Caco-2 (cell line): Measurements from ENCODE around the gene DNLZ. TPM values are rescaled to one million over a fixed set of nuclear protein-coding genes. Genes with fewer than 3 reads are reported as not detected.

Experiments used
- BruUV-seq: library from RNA; stranded (reverse); fragments of 400-500 nt; replicated peaks from 2 replicates; lab custom pipeline; 2021; lab: Mats Ljungman, UMichigan
- CTCF ChIA-PET: fragments of 300-600 bp; sonication (Branson Sonifier 250); formaldehyde crosslinking; loops from one replicate; lab custom pipeline; 2022; ENCODE audit warnings: antibody characterized with exemption; lab: Charles Lee
- POLR2A ChIA-PET: fragments of 300-600 bp; sonication (Branson Sonifier 250); formaldehyde crosslinking; loops from one replicate; lab custom pipeline; 2022; ENCODE audit warnings: antibody characterized with exemption; lab: Charles Lee
- DNase-seq, 2 experiments: peaks; one replicate each; pipeline versions ENCODE4 v3.0.0 to v3.0.0-alpha.2; 2020 to 2022
- H3K27me3 ChIP-seq: replicated peaks from 2 replicates; pipeline ENCODE4 v1.6.0; 2011; ENCODE audit warnings: low read length; ENCODE audit not compliant: control insufficient read depth, insufficient read depth
- H3K36me3 ChIP-seq: 2 replicates; pipeline ENCODE4 v1.5.1; 2011; ENCODE audit warnings: low read length; ENCODE audit not compliant: control insufficient read depth, insufficient read depth
- H3K4me1 ChIP-seq: fragments of 250-450 bp; sonication (Bioruptor Pico); 2 replicates; pipeline ENCODE4 v1.5.1; 2020; ENCODE audit warnings: mild to moderate bottlenecking
- H3K4me3 ChIP-seq: 2 replicates; pipeline ENCODE4 v1.5.1; 2011; ENCODE audit warnings: low read depth, mild to moderate bottlenecking, control low read depth, low read length
- H3K9me3 ChIP-seq: fragments of 250-450 bp; sonication (Bioruptor Pico); 2 replicates; pipeline ENCODE4 v1.5.1; 2020; ENCODE audit warnings: mild to moderate bottlenecking, moderate library complexity
- H3K27ac Mint-ChIP-seq: one replicate; pipeline ENCODE4 v1.8.0; 2022; ENCODE audit warnings: mixed read lengths; ENCODE audit not compliant: unreplicated experiment
- H3K27me3 Mint-ChIP-seq: one replicate; pipeline ENCODE4 v1.8.0; 2022; ENCODE audit warnings: mixed read lengths; ENCODE audit not compliant: insufficient read depth, unreplicated experiment
- H3K36me3 Mint-ChIP-seq: one replicate; pipeline ENCODE4 v1.8.0; 2022; ENCODE audit warnings: mild to moderate bottlenecking, mixed read lengths; ENCODE audit not compliant: insufficient read depth, unreplicated experiment
- H3K4me1 Mint-ChIP-seq: one replicate; pipeline ENCODE4 v1.8.0; 2022; ENCODE audit warnings: low read depth, mixed read lengths; ENCODE audit not compliant: unreplicated experiment
- H3K4me3 Mint-ChIP-seq: one replicate; pipeline ENCODE4 v1.8.0; 2022; ENCODE audit warnings: mild to moderate bottlenecking, moderate library complexity, mixed read lengths; ENCODE audit not compliant: unreplicated experiment
- H3K9me3 Mint-ChIP-seq: one replicate; pipeline ENCODE4 v1.8.0; 2022; ENCODE audit warnings: mixed read lengths; ENCODE audit not compliant: unreplicated experiment
- CTCF ChIP-seq, 2 experiments: fragments of 200-600 bp in 1 of 2; IDR thresholded peaks; 1 replicate in 1 of 2; 2 replicates in 1 of 2; pipeline versions ENCODE4 v1.5.1 to v1.8.0; 2011 to 2022; ENCODE audit warnings: antibody characterized with exemption in 1 of 2, control low read depth in 1 of 2, inconsistent platforms in 1 of 2, low read depth in 1 of 2, low read length in 1 of 2, mild to moderate bottlenecking in 1 of 2, moderate library complexity in 1 of 2; ENCODE audit not compliant: insufficient read depth in 1 of 2, severe bottlenecking in 1 of 2, unreplicated experiment in 1 of 2
- intact Hi-C: fragments of 100-400 bp; cut with micrococcal nuclease; formaldehyde crosslinking; loops from one replicate; pipeline ENCODE4 v1.10.0; 2022; ENCODE audit not compliant: unreplicated experiment
- total RNA-seq: library from RNA; stranded (reverse); gene quantifications from 2 replicates; pipeline ENCODE4 v1.2.3, GENCODE V29; 2022

The DNLZ gene
- total RNA-seq, 1 experiment from 2014 or later = 29.1 TPM

- Mint-ChIP-seq H3K36me3 (peaks cover 15% of the 10 kb centered on the region), H3K9me3 (no peaks in the 10 kb centered on the region), H3K4me3 (no peak overlapping the region), H3K27me3 (no peaks in the 10 kb centered on the region), H3K4me1 (no peaks in the 10 kb centered on the region), H3K27ac (no peak overlapping the region)
- BruUV-seq = no TSS peak
- no peak for DNase-seq
- intact Hi-C loops = no loop called here
- Histone ChIP-seq H3K4me3 (no peak overlapping the region), H3K9me3 (no peaks in the 10 kb centered on the region), H3K36me3 (no peaks in the 10 kb centered on the region; the same call in 1 of the 2 replicates), H3K27me3 (no peaks in the 10 kb centered on the region), H3K4me1 (no peaks in the 10 kb centered on the region)
- TF ChIP-seq CTCF (IDR thresholded peaks at IDR 0.05; ENCODE audit: insufficient read depth in 1 of 2, low read depth in 1 of 2, low read length in 1 of 2, severe bottlenecking in 1 of 2, unreplicated experiment in 1 of 2) = no peak
- POLR2A ChIA-PET = no interaction called here
- CTCF ChIA-PET = no interaction called here
Observed at GRCh38 chr9:136335296-136336155, 28.0 kb downstream of the DNLZ start.

GRCh38 chr9:136334541-136334940, 29.0 kb downstream of the DNLZ start:
- no peak for TF ChIP-seq CTCF (IDR thresholded peaks at IDR 0.05; ENCODE audit: insufficient read depth in 1 of 2, low read depth in 1 of 2, low read length in 1 of 2, severe bottlenecking in 1 of 2, unreplicated experiment in 1 of 2)
- Mint-ChIP-seq H3K4me3 (no peak overlapping the region), H3K9me3 (no peaks in the 10 kb centered on the region), H3K4me1 (no peaks in the 10 kb centered on the region), H3K27me3 (no peaks in the 10 kb centered on the region), H3K36me3 (peaks cover 15% of the 10 kb centered on the region), H3K27ac (no peak overlapping the region)
- CTCF ChIA-PET = no interaction called here
- POLR2A ChIA-PET = interaction anchor here (0.8 kb wide), 1 partner anchor 65 kb away, joined by 12 read pairs; no protein-coding TSS in a partner anchor
- no peaks in the 10 kb centered on the region for H3K9me3 ChIP-seq
- H3K4me1 ChIP-seq = no peaks in the 10 kb centered on the region
- intact Hi-C loops = no loop called here
- no peaks in the 10 kb centered on the region; the same call in 1 of the 2 replicates for H3K36me3 ChIP-seq
- H3K4me3 ChIP-seq = no peak overlapping the region
- no peaks in the 10 kb centered on the region for H3K27me3 ChIP-seq
- DNase-seq = no peak
- BruUV-seq = no TSS peak

- CTCF ChIA-PET = no interaction called here
- intact Hi-C loops = no loop called here
- TF ChIP-seq CTCF (IDR thresholded peaks at IDR 0.05; ENCODE audit: insufficient read depth in 1 of 2, low read depth in 1 of 2, low read length in 1 of 2, severe bottlenecking in 1 of 2, unreplicated experiment in 1 of 2) = no peak
- no peak overlapping the region for H3K4me3 ChIP-seq
- Mint-ChIP-seq H3K4me3 (no peak overlapping the region), H3K36me3 (peaks cover 18% of the 10 kb centered on the region), H3K9me3 (no peaks in the 10 kb centered on the region), H3K4me1 (peaks cover 6% of the 10 kb centered on the region), H3K27me3 (no peaks in the 10 kb centered on the region), H3K27ac (no peak overlapping the region)
- no peaks in the 10 kb centered on the region; the same call in 1 of the 2 replicates for H3K36me3 ChIP-seq
- H3K4me1 ChIP-seq = peaks cover 8% of the 10 kb centered on the region
- no peaks in the 10 kb centered on the region for H3K27me3 ChIP-seq
- no TSS peak for BruUV-seq
- H3K9me3 ChIP-seq = no peaks in the 10 kb centered on the region
- POLR2A ChIA-PET = no interaction called here
- DNase-seq = no peak
Observed at GRCh38 chr9:136333486-136333885, 30.1 kb downstream of the DNLZ start.
